Body of pancreas (tissue), 4 donors: ENCODE data around the gene ELOVL3.

Source experiments
- CTCF ChIP-seq, 7 experiments: fragments of 450-650 bp in 4 of 7; fragments of 200-600 bp in 3 of 7; sonication (generic) in 3 of 7; IDR thresholded peaks; one replicate each; pipeline ENCODE4 v1.5.1; 2016 to 2019; ENCODE audit warnings: antibody characterized with exemption in 7 of 7
- POLR2A ChIP-seq, 3 donors: fragments of 450-650 bp; IDR thresholded peaks; one replicate each; pipeline ENCODE4 v1.6.1; 2016; ENCODE audit warnings: antibody characterized with exemption in 3 of 3, mild to moderate bottlenecking in 2 of 3

GRCh38 chr10:102229810-102230263 is 3.7 kb downstream of the ELOVL3 start:
- TF ChIP-seq POLR2A (IDR thresholded peaks at IDR 0.05) (no peak), CTCF (IDR thresholded peaks at IDR 0.05) (peak; percentile 83 to 96 (median 96))
